NCI-H524 (cell line): ENCODE results near the gene PPP1R7.
"Not testable (repeated sequence)": the region's sequence is repeated elsewhere in the genome, so short reads cannot be mapped to it uniquely, and the experiment has no call there.

Experiments used
- DNase-seq, 2 experiments: peaks; one replicate each; lab custom pipeline; 2025; lab: John Stamatoyannopoulos, UW

Gene PPP1R7

GRCh38 chr2:241197246-241197645, 47.0 kb downstream of the PPP1R7 start:
- not testable (repeated sequence) for DNase-seq

GRCh38 chr2:241197947-241198346, 47.7 kb downstream of the PPP1R7 start:
- DNase-seq, result no peak

- DNase-seq, result no peak
Measured at GRCh38 chr2:241198381-241199279, 48.4 kb downstream of the PPP1R7 start.

DNA sequence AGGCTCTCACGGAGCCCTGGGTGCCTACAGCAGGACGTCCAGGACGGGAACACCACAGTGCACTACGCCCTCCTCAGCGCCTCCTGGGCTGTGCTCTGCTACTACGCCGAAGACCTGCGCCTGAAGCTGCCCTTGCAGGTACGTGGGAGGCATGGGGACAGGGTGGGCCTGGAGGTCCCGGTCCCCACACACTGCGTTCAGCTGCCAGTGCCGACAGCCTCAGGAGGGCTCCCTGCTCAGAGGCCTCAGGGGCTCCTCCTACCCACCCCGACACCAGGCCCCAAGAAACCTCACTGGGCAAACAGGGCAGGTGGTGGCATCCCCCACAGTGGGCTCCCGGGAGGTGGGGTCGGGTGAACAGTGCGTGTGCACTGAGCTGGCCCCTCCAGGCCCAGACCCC, 49.0 kb downstream of the PPP1R7 start:
- DNase-seq, result no peak

DNA sequence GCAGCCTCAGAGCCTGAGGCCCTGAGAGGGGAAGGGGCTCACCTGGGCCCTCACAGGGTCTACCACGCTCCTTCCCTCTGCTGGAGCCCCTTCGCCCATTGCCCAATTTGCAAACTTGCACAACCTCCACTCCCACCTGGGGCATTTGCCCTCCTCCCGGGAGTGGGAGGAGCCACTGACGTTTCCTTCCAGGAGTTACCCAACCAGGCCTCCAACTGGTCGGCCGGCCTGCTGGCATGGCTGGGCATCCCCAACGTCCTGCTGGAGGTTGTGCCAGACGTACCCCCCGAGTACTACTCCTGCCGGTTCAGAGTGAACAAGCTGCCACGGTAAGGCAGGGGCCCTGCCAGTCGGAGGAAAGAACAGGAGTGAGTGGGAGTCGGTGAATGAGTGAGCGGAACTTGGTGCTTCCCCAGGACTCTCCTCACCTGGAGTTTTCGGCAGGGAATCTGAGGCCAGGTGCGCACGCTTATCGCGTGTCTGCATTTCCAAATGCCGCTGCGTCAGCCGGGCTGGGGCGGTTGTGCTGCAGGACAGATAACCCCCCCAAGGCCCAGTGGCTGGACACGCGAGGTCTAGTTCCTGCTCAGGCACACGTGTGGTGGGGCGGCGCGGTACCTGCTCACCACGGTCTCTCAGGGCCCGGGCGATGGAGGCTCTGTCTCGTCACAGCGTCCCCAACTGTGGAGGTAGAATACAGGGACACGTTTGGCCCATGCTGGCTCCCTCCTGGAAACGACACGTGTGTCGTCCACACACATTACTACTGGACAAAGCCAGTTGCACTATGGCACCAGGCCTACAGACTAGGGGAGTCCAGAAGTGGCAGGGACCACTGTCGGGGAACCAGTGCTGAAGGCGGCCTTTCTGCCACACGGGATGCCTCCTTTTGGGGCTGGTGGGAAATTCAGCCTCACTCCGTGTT, 49.9 kb downstream of the PPP1R7 start:
- DNase-seq, result no peak

- DNase-seq, result no peak
Measured at GRCh38 chr2:241200822-241201395, 50.6 kb downstream of the PPP1R7 start.

- no peak for DNase-seq
Measured at GRCh38 chr2:241201445-241202267, 51.4 kb downstream of the PPP1R7 start.

DNA sequence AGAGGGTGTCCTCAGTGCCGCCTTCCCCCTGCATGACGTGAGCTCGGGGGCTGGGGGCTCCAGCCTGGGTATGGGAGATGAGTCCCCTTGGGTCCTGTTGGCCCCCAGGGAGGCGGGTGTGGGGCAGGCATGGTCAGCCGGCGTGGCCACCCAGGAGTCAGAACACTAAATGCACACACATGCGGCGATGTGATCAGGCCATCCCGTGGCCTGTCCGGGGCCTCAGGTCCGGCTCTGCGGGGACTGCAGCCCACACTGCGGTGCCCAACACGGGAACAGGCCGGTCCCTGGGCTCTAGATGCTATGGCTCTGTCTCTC, 52.0 kb downstream of the PPP1R7 start:
- DNase-seq, result no peak

GRCh38 chr2:241202681-241203080, 52.4 kb downstream of the PPP1R7 start:
- no peak for DNase-seq

- DNase-seq, result no peak
Measured at GRCh38 chr2:241203218-241204009, 53.1 kb downstream of the PPP1R7 start.

GRCh38 chr2:241204010-241204384, 53.7 kb downstream of the PPP1R7 start:
- no peak for DNase-seq

GRCh38 chr2:241204490-241204889, 54.2 kb downstream of the PPP1R7 start:
- DNase-seq, result no peak

- no peak for DNase-seq
Measured at GRCh38 chr2:241205086-241205485, 54.8 kb downstream of the PPP1R7 start.

DNA sequence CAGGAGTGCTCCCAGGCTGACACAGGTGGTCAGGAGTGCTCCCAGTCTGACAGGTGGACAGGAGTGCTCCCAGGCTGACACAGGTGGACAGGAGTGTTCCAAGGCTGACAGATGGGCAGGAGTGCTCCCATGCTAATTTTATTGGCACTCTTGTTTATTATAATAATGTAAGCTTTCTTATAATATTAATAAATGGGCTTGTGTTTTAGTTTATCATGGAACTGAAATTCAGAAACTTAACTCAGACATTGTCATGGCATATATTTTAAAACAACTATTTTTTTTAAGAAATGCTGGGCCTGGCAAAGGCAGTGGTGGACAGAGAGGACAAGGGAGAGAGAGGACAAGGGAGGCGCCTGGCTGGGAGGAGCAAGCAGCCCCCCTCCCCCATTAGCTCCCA, 56.9 kb downstream of the PPP1R7 start:
- DNase-seq, result no peak

GRCh38 chr2:241207641-241208040, 57.4 kb downstream of the PPP1R7 start:
- no peak for DNase-seq

GRCh38 chr2:241208058-241208457, 57.8 kb downstream of the PPP1R7 start:
- DNase-seq, result no peak

DNA sequence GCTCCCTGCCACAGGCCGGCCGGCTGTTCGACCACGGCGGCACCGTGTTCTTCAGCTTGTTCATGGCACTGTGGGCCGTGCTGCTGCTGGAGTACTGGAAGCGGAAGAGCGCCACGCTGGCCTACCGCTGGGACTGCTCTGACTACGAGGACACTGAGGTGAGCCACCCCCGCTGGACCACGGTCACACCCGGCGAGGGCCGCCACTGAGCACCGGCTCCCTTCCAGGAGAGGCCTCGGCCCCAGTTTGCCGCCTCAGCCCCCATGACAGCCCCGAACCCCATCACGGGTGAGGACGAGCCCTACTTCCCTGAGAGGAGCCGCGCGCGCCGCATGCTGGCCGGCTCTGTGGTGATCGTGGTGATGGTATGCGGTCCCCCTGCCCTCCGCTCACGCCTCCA, 59.0 kb downstream of the PPP1R7 start:
- no peak for DNase-seq

- no peak for DNase-seq
Measured at GRCh38 chr2:241211276-241211675, 61.0 kb downstream of the PPP1R7 start.

GRCh38 chr2:241213041-241213440, 62.8 kb downstream of the PPP1R7 start:
- no peak for DNase-seq

GRCh38 chr2:241213567-241213966, 63.3 kb downstream of the PPP1R7 start:
- DNase-seq, result no peak

DNA sequence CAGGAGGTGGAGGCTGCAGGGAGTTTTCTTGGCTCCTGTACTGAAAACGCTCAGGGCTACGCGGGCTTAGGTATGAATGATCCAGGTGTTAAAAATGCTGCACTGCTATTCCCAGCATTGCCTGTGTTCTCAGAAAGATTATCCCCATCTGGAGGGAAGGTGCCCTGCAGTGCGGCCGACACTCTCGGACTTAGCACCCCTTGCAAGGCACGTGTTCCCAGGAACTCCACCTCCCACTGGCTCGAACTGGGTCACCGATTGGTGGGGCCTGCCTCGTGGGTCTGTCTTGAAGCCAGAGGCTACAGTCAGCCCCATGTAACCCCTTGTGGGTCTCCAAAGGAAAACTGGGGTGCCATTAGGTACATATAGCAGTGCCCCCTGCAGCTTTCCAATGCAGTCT, 63.9 kb downstream of the PPP1R7 start:
- no peak for DNase-seq
